HepG2 (cell line): Measurements from ENCODE around the gene CCT7. TPM values are rescaled to one million over a fixed set of nuclear protein-coding genes. Genes with fewer than 3 reads are reported as not detected.

Experiments
- CBX5 ChIP-seq: sonication (generic); formaldehyde crosslinking; IDR thresholded peaks from 2 replicates; pipeline ENCODE4 v1.4.0; 2020; ENCODE audit warnings: missing genetic modification reagents, borderline replicate concordance
- CC2D1A ChIP-seq: sonication (generic); formaldehyde crosslinking; IDR thresholded peaks from 2 replicates; pipeline ENCODE4 v1.8.1; 2023; ENCODE audit warnings: mild to moderate bottlenecking, missing genetic modification reagents
- IRF1 ChIP-seq: sonication (generic); formaldehyde crosslinking; IDR thresholded peaks from 2 replicates; pipeline ENCODE4 v1.4.0; 2020; ENCODE audit warnings: low read depth, mild to moderate bottlenecking, missing genetic modification reagents
- NCOA5 ChIP-seq: sonication (generic); formaldehyde crosslinking; IDR thresholded peaks from 2 replicates; pipeline ENCODE4 v1.4.0; 2020; ENCODE audit warnings: missing genetic modification reagents
- NR0B2 ChIP-seq: sonication (generic); formaldehyde crosslinking; IDR thresholded peaks from 2 replicates; pipeline ENCODE4 v1.4.0; 2020; ENCODE audit warnings: mild to moderate bottlenecking, missing genetic modification reagents
- SNAPC2 ChIP-seq: sonication (generic); formaldehyde crosslinking; IDR thresholded peaks from 2 replicates; pipeline ENCODE4 v1.8.1; 2022; ENCODE audit warnings: mild to moderate bottlenecking, missing genetic modification reagents
- SPEN ChIP-seq: sonication (generic); formaldehyde crosslinking; IDR thresholded peaks from 2 replicates; pipeline ENCODE4 v1.5.1; 2020; ENCODE audit warnings: low read depth, mild to moderate bottlenecking, missing genetic modification reagents
- SRSF4 ChIP-seq: fragments of 200-400 bp; formaldehyde crosslinking; IDR thresholded peaks from one replicate; pipeline ENCODE4 v1.6.1; 2018; ENCODE audit warnings: mild to moderate bottlenecking, low read depth, low read length, moderate library complexity; ENCODE audit not compliant: poor library complexity, severe bottlenecking
- TFAP4 ChIP-seq: sonication (generic); IDR thresholded peaks from 2 replicates; pipeline ENCODE4 v1.6.1; 2016; ENCODE audit warnings: low read depth, borderline replicate concordance
- ZBTB1 ChIP-seq: sonication (generic); formaldehyde crosslinking; IDR thresholded peaks from 2 replicates; pipeline ENCODE4 v1.4.0; 2020; ENCODE audit warnings: missing genetic modification reagents, borderline replicate concordance
- ZHX2 ChIP-seq, 2 experiments: sonication (generic) in 1 of 2; formaldehyde crosslinking in 1 of 2; IDR thresholded peaks; 2 replicates each; pipeline versions ENCODE4 v1.6.1 to v1.9.0; 2014 to 2022; ENCODE audit warnings: antibody characterized with exemption in 1 of 2, borderline replicate concordance in 1 of 2, inconsistent platforms in 1 of 2, low read depth in 1 of 2, missing genetic modification reagents in 1 of 2
- ZMYM3 ChIP-seq: sonication (generic); formaldehyde crosslinking; IDR thresholded peaks from 2 replicates; pipeline ENCODE4 v1.5.1; 2020; ENCODE audit warnings: mild to moderate bottlenecking, missing genetic modification reagents
- ZNF160 ChIP-seq: sonication (generic); formaldehyde crosslinking; IDR thresholded peaks from 2 replicates; pipeline ENCODE4 v1.8.0; 2022; ENCODE audit warnings: mild to moderate bottlenecking, inconsistent platforms, missing genetic modification reagents
- ZNF317 ChIP-seq: sonication (generic); formaldehyde crosslinking; IDR thresholded peaks from 2 replicates; pipeline ENCODE4 v1.5.0; 2020; ENCODE audit warnings: mild to moderate bottlenecking, missing genetic modification reagents
- ZNF501 ChIP-seq: sonication (generic); formaldehyde crosslinking; IDR thresholded peaks from 2 replicates; pipeline ENCODE4 v1.5.1; 2020; ENCODE audit warnings: mild to moderate bottlenecking, moderate library complexity, missing genetic modification reagents
- ZNF513 ChIP-seq: sonication (generic); formaldehyde crosslinking; conservative IDR thresholded peaks from 2 replicates; pipeline ENCODE4 v1.5.0; 2020; ENCODE audit warnings: missing genetic modification reagents
- ZSCAN21 ChIP-seq: sonication (generic); formaldehyde crosslinking; IDR thresholded peaks from 2 replicates; pipeline ENCODE4 v1.8.0; 2022; ENCODE audit warnings: mild to moderate bottlenecking, missing genetic modification reagents, moderate library complexity, borderline replicate concordance
- polyA plus RNA-seq, 8 experiments: library from polyadenylated mRNA; depleted of rRNA in 3 of 8; stranded (reverse) in 7 of 8; unstranded in 1 of 8; fragments of >200 nt; fragmentation: Illumina TruSeq in 4 of 8; extraction: Trizol in 4 of 8; gene quantifications; 2 replicates each; pipeline versions ENCODE4 v1.2.1 to v1.2.3, GENCODE V29; 2011 to 2016; ENCODE audit warnings: low read depth in 4 of 8, missing spikeins in 1 of 8, mixed read lengths in 1 of 8; ENCODE audit not compliant: insufficient read depth in 1 of 8
- total RNA-seq, 5 experiments: library from RNA; depleted of rRNA; stranded (reverse); fragments of >200 nt; fragmentation: Illumina TruSeq; extraction: Trizol; gene quantifications; 2 replicates each; pipeline ENCODE4 v1.2.3, GENCODE V29; 2016; ENCODE audit warnings: low read depth in 1 of 5

Gene CCT7
- total and polyA plus RNA-seq, 2 of the 13 experiments (the other 11 are each of a cell fraction or from before 2014, with no cell fraction given) = 347 to 517 TPM

GRCh38 chr2:73283545-73284295 lies 49.6 kb downstream of the CCT7 start (continued):
- TF ChIP-seq ZHX2 (IDR thresholded peaks at IDR 0.05; ENCODE audit: low read depth) = 0 out of 2 replicates have a peak, but pooled peaks have one; percentile 38
- TF ChIP-seq ZHX2 (CRISPR knock-in tag; IDR thresholded peaks at IDR 0.05; ENCODE audit: borderline replicate concordance) = no peak
- no peak for TF ChIP-seq TFAP4
- peak; percentile 60; the same call in 1 of the 2 replicates for TF ChIP-seq SNAPC2 (CRISPR knock-in tag)
- peak; percentile 37; the same call in 1 of the 2 replicates for TF ChIP-seq ZNF501 (CRISPR knock-in tag)
- no peak for TF ChIP-seq IRF1 (CRISPR knock-in tag)
- no peak for TF ChIP-seq ZNF317 (CRISPR knock-in tag)
- no peak for TF ChIP-seq ZNF513
- no peak for TF ChIP-seq CC2D1A (CRISPR knock-in tag)
- TF ChIP-seq CBX5 = no peak
- no peak for TF ChIP-seq ZMYM3
- no peak for TF ChIP-seq ZSCAN21 (CRISPR knock-in tag)
- no peak for TF ChIP-seq NR0B2
- no peak for TF ChIP-seq SPEN (CRISPR knock-in tag)
- TF ChIP-seq SRSF4 = no peak
- no peak for TF ChIP-seq ZBTB1 (CRISPR knock-in tag)
- TF ChIP-seq ZNF160 (CRISPR knock-in tag) = no peak
- no peak for TF ChIP-seq NCOA5 (CRISPR knock-in tag)
